NAMALWA (cell line): ENCODE data around the gene PLEKHM1.
A peak's percentile ranks its signal among the peaks of the same experiment; 100 is the strongest.
"Not testable (repeated sequence)": the region's sequence is repeated elsewhere in the genome, so short reads cannot be mapped to it uniquely, and the experiment has no call there.

Experiments used
- DNase-seq: peaks from one replicate; pipeline ENCODE4 v3.0.0-alpha.2; 2015; ENCODE audit warnings: low spot score

The PLEKHM1 gene

GRCh38 chr17:45461524-45462327, 28.8 kb downstream of the PLEKHM1 start:
- peak; percentile 91 for DNase-seq

- not testable (repeated sequence) for DNase-seq
Measured at GRCh38 chr17:45460422-45460821, 30.1 kb downstream of the PLEKHM1 start.

- not testable (repeated sequence) for DNase-seq
Measured at GRCh38 chr17:45454341-45454740, 36.2 kb downstream of the PLEKHM1 start.

GRCh38 chr17:45453731-45454130, 36.8 kb downstream of the PLEKHM1 start:
- not testable (repeated sequence) for DNase-seq

- not testable (repeated sequence) for DNase-seq
Measured at GRCh38 chr17:45453225-45453534, 37.3 kb downstream of the PLEKHM1 start.

GRCh38 chr17:45452329-45453224, 37.9 kb downstream of the PLEKHM1 start:
- peak; percentile 43 for DNase-seq

- peak; percentile 51 for DNase-seq
Measured at GRCh38 chr17:45451660-45452059, 38.9 kb downstream of the PLEKHM1 start.

- DNase-seq: peak; percentile 51
Measured at GRCh38 chr17:45451131-45451530, 39.4 kb downstream of the PLEKHM1 start.

- DNase-seq: not testable (repeated sequence)
Measured at GRCh38 chr17:45449708-45450329, 40.7 kb downstream of the PLEKHM1 start.

- DNase-seq: not testable (repeated sequence)
Measured at GRCh38 chr17:45449260-45449659, 41.3 kb downstream of the PLEKHM1 start.

GRCh38 chr17:45448483-45448882, 42.0 kb downstream of the PLEKHM1 start:
- DNase-seq: not testable (repeated sequence)

- not testable (repeated sequence) for DNase-seq
Measured at GRCh38 chr17:45448066-45448465, 42.5 kb downstream of the PLEKHM1 start.

- not testable (repeated sequence) for DNase-seq
Measured at GRCh38 chr17:45447650-45448049, 42.9 kb downstream of the PLEKHM1 start.

GRCh38 chr17:45446872-45447625, 43.5 kb downstream of the PLEKHM1 start:
- not testable (repeated sequence) for DNase-seq

- DNase-seq: not testable (repeated sequence)
Measured at GRCh38 chr17:45445901-45446743, 44.4 kb downstream of the PLEKHM1 start.

GRCh38 chr17:45444856-45445820, 45.4 kb downstream of the PLEKHM1 start:
- not testable (repeated sequence) for DNase-seq

- not testable (repeated sequence) for DNase-seq
Measured at GRCh38 chr17:45444301-45444700, 46.2 kb downstream of the PLEKHM1 start.

- DNase-seq: not testable (repeated sequence)
Measured at GRCh38 chr17:45443371-45444260, 46.9 kb downstream of the PLEKHM1 start.
